SU-DHL-6 (cell line): ENCODE data around the gene KDM2B.
"Not testable (repeated sequence)": the region's sequence is repeated elsewhere in the genome, so short reads cannot be mapped to it uniquely, and the experiment has no call there.

ENCODE experiments used
- H2AFZ ChIP-seq: fragments of 200-600 bp; sonication (generic); 2 replicates; pipeline ENCODE4 v1.6.1; 2014; ENCODE audit warnings: low read depth, mild to moderate bottlenecking, moderate library complexity, mixed read lengths, antibody characterized with exemption, low read length; ENCODE audit not compliant: severe bottlenecking
- H3F3A ChIP-seq: fragments of 200-600 bp; shearing (Covaris generic); 2 replicates; pipeline ENCODE4 v1.6.0; 2016; ENCODE audit warnings: antibody characterized with exemption, mild to moderate bottlenecking; ENCODE audit not compliant: insufficient read depth
- H3K27ac ChIP-seq: fragments of 200-600 bp; sonication (generic); 2 replicates; pipeline ENCODE4 v1.5.1; 2016; ENCODE audit warnings: low read depth, mild to moderate bottlenecking, low read length, moderate library complexity, mixed read lengths
- H3K27me3 ChIP-seq: fragments of 200-600 bp; sonication (generic), shearing (Covaris generic); 2 replicates; pipeline ENCODE4 v1.6.0; 2014; ENCODE audit warnings: mild to moderate bottlenecking, low read length
- H3K36me3 ChIP-seq: fragments of 200-600 bp; sonication (generic); 2 replicates; pipeline ENCODE4 v1.6.1; 2014; ENCODE audit warnings: mild to moderate bottlenecking, low read length, mixed read lengths
- H3K4me2 ChIP-seq: fragments of 300-600, 200-600 bp; shearing (Covaris generic), sonication (generic); 2 replicates; pipeline ENCODE4 v1.6.0; 2014; ENCODE audit warnings: low read length, low read depth, mild to moderate bottlenecking; ENCODE audit not compliant: poor library complexity, severe bottlenecking
- H3K4me3 ChIP-seq: fragments of 200-600 bp; sonication (generic); 2 replicates; pipeline ENCODE4 v1.5.1; 2014; ENCODE audit warnings: antibody characterized with exemption, low read length, mild to moderate bottlenecking, mixed read lengths; ENCODE audit not compliant: insufficient read depth, poor library complexity, severe bottlenecking
- H3K79me2 ChIP-seq: fragments of 200-600 bp; sonication (generic); 2 replicates; pipeline ENCODE4 v1.6.1; 2014; ENCODE audit warnings: mild to moderate bottlenecking, low read length, moderate library complexity; ENCODE audit not compliant: insufficient read depth
- H3K9ac ChIP-seq: fragments of 200-600 bp; sonication (generic); 2 replicates; pipeline ENCODE4 v1.7.0; 2014; ENCODE audit warnings: mild to moderate bottlenecking, low read length
- H3K9me2 ChIP-seq: fragments of 200-600 bp; sonication (generic); replicated peaks from 2 replicates; pipeline ENCODE4 v1.6.1; 2014; ENCODE audit warnings: low read length; ENCODE audit not compliant: insufficient read depth
- H3K9me3 ChIP-seq: fragments of 200-600 bp; sonication (generic); 2 replicates; pipeline ENCODE4 v1.6.1; 2014; ENCODE audit warnings: low read length, mixed read lengths; ENCODE audit not compliant: insufficient read depth
- H4K20me1 ChIP-seq: fragments of 200-600 bp; sonication (generic); 2 replicates; pipeline ENCODE4 v1.6.1; 2014; ENCODE audit warnings: low read depth, mild to moderate bottlenecking, antibody characterized with exemption, low read length, moderate library complexity, mixed read lengths
- CTCF ChIP-seq: fragments of 200-600 bp; sonication (generic); IDR thresholded peaks from one replicate; pipeline ENCODE4 v1.5.1; 2017; ENCODE audit warnings: antibody characterized with exemption, mild to moderate bottlenecking, low read length, moderate library complexity; ENCODE audit not compliant: insufficient read depth, poor library complexity, severe bottlenecking
- EZH2phosphoT487 ChIP-seq: fragments of 200-600 bp; sonication (generic), shearing (Covaris generic); conservative IDR thresholded peaks from 2 replicates; pipeline ENCODE4 v1.6.1; 2018; ENCODE audit warnings: mild to moderate bottlenecking, antibody characterized with exemption, low read length, moderate library complexity, mixed read lengths

KDM2B gene

GRCh38 chr12:121391619-121392324 is 189.1 kb downstream of the KDM2B start:
- Histone ChIP-seq H3K27me3 (no peaks in the 10 kb centered on the region), H2AFZ (no peak overlapping the region), H3K27ac (no peak overlapping the region), H3K4me3 (no peak overlapping the region), H3K4me2 (no peak overlapping the region), H3K79me2 (no peaks in the 10 kb centered on the region), H3F3A (no peaks in the 10 kb centered on the region), H3K9ac (no peak overlapping the region), H4K20me1 (no peaks in the 10 kb centered on the region), H3K36me3 (no peaks in the 10 kb centered on the region), H3K9me3 (no peaks in the 10 kb centered on the region), H3K9me2 (no peaks in the 10 kb centered on the region)
- no peak for TF ChIP-seq EZH2phosphoT487
- TF ChIP-seq CTCF: no peak

GRCh38 chr12:121390856-121391255 is 190.0 kb downstream of the KDM2B start:
- TF ChIP-seq CTCF: no peak
- no peak for TF ChIP-seq EZH2phosphoT487
- no peak overlapping the region for H3K4me2 ChIP-seq
- H3K9ac ChIP-seq: no peak overlapping the region
- no peaks in the 10 kb centered on the region for H3K36me3 ChIP-seq
- H3K9me2 ChIP-seq: no peaks in the 10 kb centered on the region
- H4K20me1 ChIP-seq: no peaks in the 10 kb centered on the region
- no peaks in the 10 kb centered on the region for H3K9me3 ChIP-seq
- no peak overlapping the region for H2AFZ ChIP-seq
- no peaks in the 10 kb centered on the region for H3K27me3 ChIP-seq
- H3K79me2 ChIP-seq: no peaks in the 10 kb centered on the region
- no peak overlapping the region for H3K27ac ChIP-seq
- H3F3A ChIP-seq: no peaks in the 10 kb centered on the region
- no peak overlapping the region for H3K4me3 ChIP-seq

GRCh38 chr12:121388421-121388981 is 192.3 kb downstream of the KDM2B start:
- H3K36me3 ChIP-seq: no peaks in the 10 kb centered on the region
- H3F3A ChIP-seq: no peaks in the 10 kb centered on the region
- H3K9me3 ChIP-seq: no peaks in the 10 kb centered on the region
- no peaks in the 10 kb centered on the region for H3K9me2 ChIP-seq
- no peaks in the 10 kb centered on the region for H3K27me3 ChIP-seq
- TF ChIP-seq EZH2phosphoT487: no peak
- no peak for TF ChIP-seq CTCF
- H3K4me2 ChIP-seq: no peak overlapping the region
- H3K9ac ChIP-seq: no peak overlapping the region
- no peaks in the 10 kb centered on the region for H3K79me2 ChIP-seq
- H4K20me1 ChIP-seq: no peaks in the 10 kb centered on the region
- no peak overlapping the region for H3K4me3 ChIP-seq
- no peak overlapping the region for H3K27ac ChIP-seq
- H2AFZ ChIP-seq: no peak overlapping the region

- H3K4me2 ChIP-seq, H3K9me2 ChIP-seq, H2AFZ ChIP-seq, H3K79me2 ChIP-seq, H3F3A ChIP-seq, H3K36me3 ChIP-seq, H3K4me3 ChIP-seq, H4K20me1 ChIP-seq, H3K9me3 ChIP-seq, H3K27ac ChIP-seq, H3K9ac ChIP-seq, H3K27me3 ChIP-seq: not testable (repeated sequence)
Measured at GRCh38 chr12:121384891-121385290, 195.9 kb downstream of the KDM2B start.
